Adrenal gland (tissue), 5 donors: ENCODE measurements around the gene CSAD.

Experiments used
- CTCF ChIP-seq, 6 experiments: fragments of 450-650 bp in 4 of 6; fragments of 200-600 bp in 2 of 6; sonication (generic) in 1 of 6; IDR thresholded peaks; 1 replicate in 5 of 6; 2 replicates in 1 of 6; pipeline versions ENCODE4 v1.5.1 to v1.8.0; 2016 to 2021; ENCODE audit warnings: antibody characterized with exemption in 6 of 6, mild to moderate bottlenecking in 2 of 6, moderate library complexity in 1 of 6
- POLR2A ChIP-seq, 2 donors: fragments of 450-650 bp; IDR thresholded peaks; one replicate each; pipeline ENCODE4 v1.6.1; 2017; ENCODE audit warnings: antibody characterized with exemption in 2 of 2, mild to moderate bottlenecking in 2 of 2, moderate library complexity in 1 of 2
- donor health status: DM: no; HTN: no; CAD: no.

GRCh38 chr12:53169644-53170043 is 11.1 kb downstream of the CSAD start:
- TF ChIP-seq CTCF (IDR thresholded peaks at IDR 0.05) (no peak), POLR2A (IDR thresholded peaks at IDR 0.05) (no peak)
